ENCODE data around the gene TSC1.

- TF ChIP-seq, protein P1, sequence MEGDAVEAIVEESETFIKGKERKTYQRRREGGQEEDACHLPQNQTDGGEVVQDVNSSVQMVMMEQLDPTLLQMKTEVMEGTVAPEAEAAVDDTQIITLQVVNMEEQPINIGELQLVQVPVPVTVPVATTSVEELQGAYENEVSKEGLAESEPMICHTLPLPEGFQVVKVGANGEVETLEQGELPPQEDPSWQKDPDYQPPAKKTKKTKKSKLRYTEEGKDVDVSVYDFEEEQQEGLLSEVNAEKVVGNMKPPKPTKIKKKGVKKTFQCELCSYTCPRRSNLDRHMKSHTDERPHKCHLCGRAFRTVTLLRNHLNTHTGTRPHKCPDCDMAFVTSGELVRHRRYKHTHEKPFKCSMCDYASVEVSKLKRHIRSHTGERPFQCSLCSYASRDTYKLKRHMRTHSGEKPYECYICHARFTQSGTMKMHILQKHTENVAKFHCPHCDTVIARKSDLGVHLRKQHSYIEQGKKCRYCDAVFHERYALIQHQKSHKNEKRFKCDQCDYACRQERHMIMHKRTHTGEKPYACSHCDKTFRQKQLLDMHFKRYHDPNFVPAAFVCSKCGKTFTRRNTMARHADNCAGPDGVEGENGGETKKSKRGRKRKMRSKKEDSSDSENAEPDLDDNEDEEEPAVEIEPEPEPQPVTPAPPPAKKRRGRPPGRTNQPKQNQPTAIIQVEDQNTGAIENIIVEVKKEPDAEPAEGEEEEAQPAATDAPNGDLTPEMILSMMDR (conservative IDR thresholded peaks at IDR 0.05; ENCODE audit: low read depth in 2 of 2), result no peak
- no peak for TF ChIP-seq POLR2AphosphoS5 (IDR thresholded peaks at IDR 0.05; ENCODE audit: low read depth)
- TF ChIP-seq ZNF331 (CRISPR knock-in tag; IDR thresholded peaks at IDR 0.05; ENCODE audit: low read depth), result no peak
- TF ChIP-seq EZH2 (IDR thresholded peaks at IDR 0.05; ENCODE audit: low read depth, unreplicated experiment), result no peak
- TF ChIP-seq CREB1 (CRISPR knock-in tag; IDR thresholded peaks at IDR 0.05; ENCODE audit: low read depth), result no peak
- no peak for TF ChIP-seq JUNB (IDR thresholded peaks at IDR 0.05; ENCODE audit: unreplicated experiment)
- no peak for TF ChIP-seq ETS1 (IDR thresholded peaks at IDR 0.05)
- TF ChIP-seq, protein P2, sequence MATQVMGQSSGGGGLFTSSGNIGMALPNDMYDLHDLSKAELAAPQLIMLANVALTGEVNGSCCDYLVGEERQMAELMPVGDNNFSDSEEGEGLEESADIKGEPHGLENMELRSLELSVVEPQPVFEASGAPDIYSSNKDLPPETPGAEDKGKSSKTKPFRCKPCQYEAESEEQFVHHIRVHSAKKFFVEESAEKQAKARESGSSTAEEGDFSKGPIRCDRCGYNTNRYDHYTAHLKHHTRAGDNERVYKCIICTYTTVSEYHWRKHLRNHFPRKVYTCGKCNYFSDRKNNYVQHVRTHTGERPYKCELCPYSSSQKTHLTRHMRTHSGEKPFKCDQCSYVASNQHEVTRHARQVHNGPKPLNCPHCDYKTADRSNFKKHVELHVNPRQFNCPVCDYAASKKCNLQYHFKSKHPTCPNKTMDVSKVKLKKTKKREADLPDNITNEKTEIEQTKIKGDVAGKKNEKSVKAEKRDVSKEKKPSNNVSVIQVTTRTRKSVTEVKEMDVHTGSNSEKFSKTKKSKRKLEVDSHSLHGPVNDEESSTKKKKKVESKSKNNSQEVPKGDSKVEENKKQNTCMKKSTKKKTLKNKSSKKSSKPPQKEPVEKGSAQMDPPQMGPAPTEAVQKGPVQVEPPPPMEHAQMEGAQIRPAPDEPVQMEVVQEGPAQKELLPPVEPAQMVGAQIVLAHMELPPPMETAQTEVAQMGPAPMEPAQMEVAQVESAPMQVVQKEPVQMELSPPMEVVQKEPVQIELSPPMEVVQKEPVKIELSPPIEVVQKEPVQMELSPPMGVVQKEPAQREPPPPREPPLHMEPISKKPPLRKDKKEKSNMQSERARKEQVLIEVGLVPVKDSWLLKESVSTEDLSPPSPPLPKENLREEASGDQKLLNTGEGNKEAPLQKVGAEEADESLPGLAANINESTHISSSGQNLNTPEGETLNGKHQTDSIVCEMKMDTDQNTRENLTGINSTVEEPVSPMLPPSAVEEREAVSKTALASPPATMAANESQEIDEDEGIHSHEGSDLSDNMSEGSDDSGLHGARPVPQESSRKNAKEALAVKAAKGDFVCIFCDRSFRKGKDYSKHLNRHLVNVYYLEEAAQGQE (IDR thresholded peaks at IDR 0.05; ENCODE audit: unreplicated experiment), result no peak
- TF ChIP-seq ZNF114 (CRISPR knock-in tag; IDR thresholded peaks at IDR 0.05), result no peak
- no peak for TF ChIP-seq EZH2phosphoT487 (IDR thresholded peaks at IDR 0.05; ENCODE audit: unreplicated experiment)
- no peak for TF ChIP-seq STAT1 (IDR thresholded peaks at IDR 0.05; ENCODE audit: unreplicated experiment)
These were observed 85.7 kb downstream of the TSC1 start for GRCh38 chr9:132858751-132859150.

All from GM23338 (cell line).